Measurements from ENCODE around the gene ALK.

Gene ALK

GRCh38 chr2:29262681-29263260 lies 658.6 kb downstream of the ALK start:
- H3K4me2 ChIP-seq (ENCODE audit: insufficient read depth, low read length, poor library complexity, severe bottlenecking), result no peak overlapping the region
- no CpG with 5 or more reads among the region's 7 CpGs for WGBS, 2 donors (ENCODE audit: extremely low coverage in 2 of 2, insufficient read length in 2 of 2, insufficient replicate concordance in 1 of 2)

GRCh38 chr2:29261003-29261402 lies 660.4 kb downstream of the ALK start:
- Histone ChIP-seq H3K27me3 (ENCODE audit: control insufficient read depth in 3 of 3, insufficient read depth in 3 of 3, low read depth in 1 of 3, low read length in 3 of 3) (peaks cover 0 to 2% (median 0%) of the 10 kb centered on the region in 3 experiments), H3K4me2 (ENCODE audit: insufficient read depth, low read length, poor library complexity, severe bottlenecking) (no peak overlapping the region), H3K79me1 (ENCODE audit: low read depth, low read length) (no peaks in the 10 kb centered on the region), H4K8ac (ENCODE audit: low read depth, low read length) (no peak overlapping the region), H3K9me3 (replicated peaks in 1 of 2; ENCODE audit: control insufficient read depth in 2 of 2, insufficient read depth in 1 of 2, low read depth in 1 of 2, low read length in 2 of 2) (no peaks in the 10 kb centered on the region), H3K9ac (ENCODE audit: low read depth, low read length, poor library complexity) (no peak overlapping the region), H3K14ac (ENCODE audit: low read length) (no peak overlapping the region), H2BK12ac (ENCODE audit: low read length) (no peak overlapping the region), H3K4ac (ENCODE audit: low read length) (no peak overlapping the region), H3K36me3 (replicated peaks in 1 of 2; ENCODE audit: control insufficient read depth in 2 of 2, insufficient read depth in 2 of 2, low read length in 2 of 2) (no peaks in the 10 kb centered on the region), H3K4me1 (ENCODE audit: control insufficient read depth in 2 of 2, insufficient read depth in 1 of 2, low read depth in 1 of 2, low read length in 2 of 2) (peaks cover 0 to 6% of the 10 kb centered on the region in 2 donors), H3K23ac (ENCODE audit: low read depth, low read length, poor library complexity) (no peak overlapping the region), H3K27ac (replicated peaks; ENCODE audit: low read length) (no peak overlapping the region), H2BK5ac (ENCODE audit: low read length) (no peak overlapping the region), H3K4me3 (ENCODE audit: low read length in 2 of 2) (no peak overlapping the region), H2AFZ (ENCODE audit: low read length) (no peak overlapping the region), H3K18ac (ENCODE audit: low read length) (no peak overlapping the region), H2AK5ac (ENCODE audit: low read depth, low read length) (no peak overlapping the region), H4K91ac (ENCODE audit: low read depth, low read length, poor library complexity) (no peak overlapping the region), H2BK120ac (ENCODE audit: low read depth, low read length) (no peak overlapping the region), H2BK15ac (ENCODE audit: low read length) (no peak overlapping the region)
- no CpG with 5 or more reads among the region's 3 CpGs for WGBS, 2 donors (ENCODE audit: extremely low coverage in 2 of 2, insufficient read length in 2 of 2, insufficient replicate concordance in 1 of 2)
- no peak for DNase-seq (ENCODE audit: low spot score)

More at GRCh38 chr2:29262681-29263260, 658.6 kb downstream of the ALK start:
- H2BK5ac ChIP-seq (ENCODE audit: low read length), result no peak overlapping the region
- no peak overlapping the region for H2BK12ac ChIP-seq (ENCODE audit: low read length)
- peaks cover 4 to 6% of the 10 kb centered on the region in 2 donors for H3K4me1 ChIP-seq (ENCODE audit: control insufficient read depth in 2 of 2, insufficient read depth in 1 of 2, low read depth in 1 of 2, low read length in 2 of 2)
- no peak overlapping the region for H2BK15ac ChIP-seq (ENCODE audit: low read length)
- no peak overlapping the region for H4K91ac ChIP-seq (ENCODE audit: low read depth, low read length, poor library complexity)
- H3K9ac ChIP-seq (ENCODE audit: low read depth, low read length, poor library complexity), result no peak overlapping the region
- no peaks in the 10 kb centered on the region for H3K9me3 ChIP-seq (replicated peaks in 1 of 2; ENCODE audit: control insufficient read depth in 2 of 2, insufficient read depth in 1 of 2, low read depth in 1 of 2, low read length in 2 of 2)
- H3K23ac ChIP-seq (ENCODE audit: low read depth, low read length, poor library complexity), result no peak overlapping the region
- no peaks in the 10 kb centered on the region for H3K36me3 ChIP-seq (replicated peaks in 1 of 2; ENCODE audit: control insufficient read depth in 2 of 2, insufficient read depth in 2 of 2, low read length in 2 of 2)
- no peak overlapping the region for H3K4me3 ChIP-seq (ENCODE audit: low read length in 2 of 2)
- H3K27me3 ChIP-seq (ENCODE audit: control insufficient read depth in 3 of 3, insufficient read depth in 3 of 3, low read depth in 1 of 3, low read length in 3 of 3), result no peaks in the 10 kb centered on the region
- no peak for DNase-seq (ENCODE audit: low spot score)
- no peak overlapping the region for H4K8ac ChIP-seq (ENCODE audit: low read depth, low read length)
- no peak overlapping the region for H3K4ac ChIP-seq (ENCODE audit: low read length)
- no peak overlapping the region for H2AK5ac ChIP-seq (ENCODE audit: low read depth, low read length)
- no peak overlapping the region for H3K18ac ChIP-seq (ENCODE audit: low read length)
- no peak overlapping the region for H2BK120ac ChIP-seq (ENCODE audit: low read depth, low read length)
- no peak overlapping the region for H2AFZ ChIP-seq (ENCODE audit: low read length)
- no peak overlapping the region for H3K27ac ChIP-seq (replicated peaks; ENCODE audit: low read length)
- no peak overlapping the region for H3K14ac ChIP-seq (ENCODE audit: low read length)
- no peaks in the 10 kb centered on the region for H3K79me1 ChIP-seq (ENCODE audit: low read depth, low read length)

GRCh38 chr2:29260142-29260772 lies 661.1 kb downstream of the ALK start:
- no peak for DNase-seq (ENCODE audit: low spot score)
- Histone ChIP-seq H3K79me1 (ENCODE audit: low read depth, low read length) (no peaks in the 10 kb centered on the region), H2BK120ac (ENCODE audit: low read depth, low read length) (no peak overlapping the region), H3K4me2 (ENCODE audit: insufficient read depth, low read length, poor library complexity, severe bottlenecking) (no peak overlapping the region), H2AFZ (ENCODE audit: low read length) (no peak overlapping the region), H3K9ac (ENCODE audit: low read depth, low read length, poor library complexity) (no peak overlapping the region), H3K9me3 (replicated peaks in 1 of 2; ENCODE audit: control insufficient read depth in 2 of 2, insufficient read depth in 1 of 2, low read depth in 1 of 2, low read length in 2 of 2) (no peaks in the 10 kb centered on the region), H4K91ac (ENCODE audit: low read depth, low read length, poor library complexity) (no peak overlapping the region), H2BK15ac (ENCODE audit: low read length) (no peak overlapping the region), H3K14ac (ENCODE audit: low read length) (no peak overlapping the region), H3K36me3 (replicated peaks in 1 of 2; ENCODE audit: control insufficient read depth in 2 of 2, insufficient read depth in 2 of 2, low read length in 2 of 2) (no peaks in the 10 kb centered on the region), H2AK5ac (ENCODE audit: low read depth, low read length) (no peak overlapping the region), H4K8ac (ENCODE audit: low read depth, low read length) (no peak overlapping the region), H3K27me3 (ENCODE audit: control insufficient read depth in 3 of 3, insufficient read depth in 3 of 3, low read depth in 1 of 3, low read length in 3 of 3) (peaks cover 0 to 4% (median 0%) of the 10 kb centered on the region in 3 experiments), H2BK5ac (ENCODE audit: low read length) (no peak overlapping the region), H3K4ac (ENCODE audit: low read length) (no peak overlapping the region), H2BK12ac (ENCODE audit: low read length) (no peak overlapping the region), H3K4me3 (ENCODE audit: low read length in 2 of 2) (no peak overlapping the region), H3K27ac (replicated peaks; ENCODE audit: low read length) (no peak overlapping the region), H3K4me1 (ENCODE audit: control insufficient read depth in 2 of 2, insufficient read depth in 1 of 2, low read depth in 1 of 2, low read length in 2 of 2) (peaks cover 0 to 6% of the 10 kb centered on the region in 2 donors), H3K18ac (ENCODE audit: low read length) (no peak overlapping the region), H3K23ac (ENCODE audit: low read depth, low read length, poor library complexity) (no peak overlapping the region)
- no CpG with 5 or more reads among the region's 6 CpGs for WGBS, 2 donors (ENCODE audit: extremely low coverage in 2 of 2, insufficient read length in 2 of 2, insufficient replicate concordance in 1 of 2)

GRCh38 chr2:29259221-29259620 lies 662.2 kb downstream of the ALK start:
- Histone ChIP-seq H2AK5ac (ENCODE audit: low read depth, low read length) (no peak overlapping the region), H4K8ac (ENCODE audit: low read depth, low read length) (no peak overlapping the region), H3K18ac (ENCODE audit: low read length) (no peak overlapping the region), H3K9ac (ENCODE audit: low read depth, low read length, poor library complexity) (no peak overlapping the region), H3K79me1 (ENCODE audit: low read depth, low read length) (no peaks in the 10 kb centered on the region), H2BK12ac (ENCODE audit: low read length) (no peak overlapping the region), H4K91ac (ENCODE audit: low read depth, low read length, poor library complexity) (no peak overlapping the region), H3K27me3 (ENCODE audit: control insufficient read depth in 3 of 3, insufficient read depth in 3 of 3, low read depth in 1 of 3, low read length in 3 of 3) (peaks cover 0 to 4% (median 0%) of the 10 kb centered on the region in 3 experiments), H2BK5ac (ENCODE audit: low read length) (no peak overlapping the region), H3K23ac (ENCODE audit: low read depth, low read length, poor library complexity) (no peak overlapping the region), H3K4me3 (ENCODE audit: low read length in 2 of 2) (no peak overlapping the region), H3K14ac (ENCODE audit: low read length) (no peak overlapping the region), H3K4me2 (ENCODE audit: insufficient read depth, low read length, poor library complexity, severe bottlenecking) (no peak overlapping the region), H2BK120ac (ENCODE audit: low read depth, low read length) (no peak overlapping the region), H3K27ac (replicated peaks; ENCODE audit: low read length) (no peak overlapping the region), H3K4ac (ENCODE audit: low read length) (no peak overlapping the region), H3K36me3 (replicated peaks in 1 of 2; ENCODE audit: control insufficient read depth in 2 of 2, insufficient read depth in 2 of 2, low read length in 2 of 2) (no peaks in the 10 kb centered on the region), H2AFZ (ENCODE audit: low read length) (no peak overlapping the region), H2BK15ac (ENCODE audit: low read length) (no peak overlapping the region), H3K4me1 (ENCODE audit: control insufficient read depth in 2 of 2, insufficient read depth in 1 of 2, low read depth in 1 of 2, low read length in 2 of 2) (peaks cover 0 to 6% of the 10 kb centered on the region in 2 donors), H3K9me3 (replicated peaks in 1 of 2; ENCODE audit: control insufficient read depth in 2 of 2, insufficient read depth in 1 of 2, low read depth in 1 of 2, low read length in 2 of 2) (no peaks in the 10 kb centered on the region)
- DNase-seq (ENCODE audit: low spot score), result no peak
- WGBS, 2 donors (ENCODE audit: extremely low coverage in 2 of 2, insufficient read length in 2 of 2, insufficient replicate concordance in 1 of 2), result no CpG with 5 or more reads among the region's 4 CpGs

Measured in neuronal stem cell (in vitro differentiated cells).